NT2/D1 (cell line): Measurements from ENCODE around the gene KLF4.

ENCODE experiments used
- SUZ12 ChIP-seq: IDR thresholded peaks from 2 replicates; pipeline ENCODE4 v1.6.1; 2011; ENCODE audit not compliant: insufficient read length, insufficient read depth; ENCODE audit errors: extremely low read depth
- YY1 ChIP-seq: IDR thresholded peaks from 2 replicates; pipeline ENCODE4 v1.6.1; 2011; ENCODE audit not compliant: insufficient read length, insufficient read depth
- ZNF274 ChIP-seq: IDR thresholded peaks from 2 replicates; pipeline ENCODE4 v1.6.1; 2011; ENCODE audit warnings: mild to moderate bottlenecking, low read depth, low read length

GRCh38 chr9:107518037-107518807 is 28.7 kb upstream of the KLF4 start:
- TF ChIP-seq YY1 (no peak), SUZ12 (no peak), ZNF274 (no peak)
